H1 (cell line): ENCODE results near the gene MRPL4.

ENCODE experiments used
- CBX5 ChIP-seq: fragments of 300-800, 300-1000 bp; sonication (generic); IDR thresholded peaks from 2 replicates; pipeline ENCODE4 v1.7.1; 2016; ENCODE audit warnings: antibody characterized with exemption, low read length, low read depth
- CEBPB ChIP-seq: IDR thresholded peaks from 2 replicates; pipeline ENCODE4 v1.6.1; 2012; ENCODE audit warnings: low read depth, low read length
- CTCF ChIP-seq, 3 experiments: IDR thresholded peaks; 1 replicate in 2 of 3; 2 replicates in 1 of 3; pipeline versions ENCODE4 v1.5.1 to v1.6.1; 2011; ENCODE audit warnings: low read length in 3 of 3, mild to moderate bottlenecking in 3 of 3, inconsistent platforms in 2 of 3, low read depth in 1 of 3, moderate library complexity in 1 of 3; ENCODE audit not compliant: insufficient read depth in 1 of 3; ENCODE audit errors: control extremely low read depth in 1 of 3
- GABPA ChIP-seq: IDR thresholded peaks from 2 replicates; pipeline ENCODE4 v1.6.1; 2011; ENCODE audit warnings: mild to moderate bottlenecking, low read length, moderate library complexity, borderline replicate concordance; ENCODE audit not compliant: insufficient read depth
- JUN ChIP-seq: IDR thresholded peaks from 2 replicates; pipeline ENCODE4 v1.6.1; 2011; ENCODE audit warnings: low read depth, mild to moderate bottlenecking, improper control_type of control experiment, low read length
- MAFK ChIP-seq: IDR thresholded peaks from 2 replicates; pipeline ENCODE4 v1.6.1; 2012; ENCODE audit warnings: low read depth, mild to moderate bottlenecking, improper control_type of control experiment, low read length
- POLR2A ChIP-seq, 2 experiments: IDR thresholded peaks; 1 replicate in 1 of 2; 2 replicates in 1 of 2; pipeline ENCODE4 v1.6.1; 2011; ENCODE audit warnings: low read depth in 2 of 2, low read length in 2 of 2, mild to moderate bottlenecking in 2 of 2; ENCODE audit errors: control extremely low read depth in 1 of 2
- RAD21 ChIP-seq, 2 experiments: IDR thresholded peaks in 1 of 2; conservative IDR thresholded peaks in 1 of 2; 2 replicates each; pipeline ENCODE4 v1.6.1; 2011; ENCODE audit warnings: low read depth in 2 of 2, low read length in 2 of 2, improper control_type of control experiment in 1 of 2, inconsistent platforms in 1 of 2, mild to moderate bottlenecking in 1 of 2, moderate library complexity in 1 of 2
- RBBP5 ChIP-seq: IDR thresholded peaks from 2 replicates; pipeline ENCODE4 v1.7.1; 2012; ENCODE audit warnings: low read depth, mild to moderate bottlenecking, inconsistent platforms, low read length, moderate library complexity, borderline replicate concordance
- SIN3A ChIP-seq, 2 experiments: IDR thresholded peaks in 1 of 2; conservative IDR thresholded peaks in 1 of 2; 2 replicates each; pipeline ENCODE4 v1.6.1; 2011 to 2012; ENCODE audit warnings: low read length in 2 of 2, improper control_type of control experiment in 1 of 2, low read depth in 1 of 2, mild to moderate bottlenecking in 1 of 2
- YY1 ChIP-seq: IDR thresholded peaks from 2 replicates; pipeline ENCODE4 v1.6.1; 2011; ENCODE audit warnings: low read depth, mild to moderate bottlenecking, low read length

GRCh38 chr19:10227026-10227971 is 24.7 kb upstream of the MRPL4 start:
- no peak for TF ChIP-seq YY1
- no peak; a peak in 1 of 4 replicates for TF ChIP-seq RAD21 (IDR thresholded peaks at IDR 0.05 in 1 of 2, conservative IDR thresholded peaks at IDR 0.05 in 1 of 2; ENCODE audit: low read depth in 2 of 2, low read length in 2 of 2)
- TF ChIP-seq CTCF (IDR thresholded peaks at IDR 0.05; ENCODE audit: control extremely low read depth in 1 of 3, insufficient read depth in 1 of 3, low read depth in 1 of 3, low read length in 3 of 3): peak in 2 of 3 experiments; percentile 18 to 26; a peak in 2 of 4 replicates
- TF ChIP-seq POLR2A (IDR thresholded peaks at IDR 0.05; ENCODE audit: control extremely low read depth in 1 of 2, low read depth in 2 of 2, low read length in 2 of 2): no peak
- no peak for TF ChIP-seq MAFK
- TF ChIP-seq RBBP5: no peak
- TF ChIP-seq JUN: no peak
- TF ChIP-seq CEBPB: no peak
- TF ChIP-seq CBX5: no peak
- no peak for TF ChIP-seq SIN3A (conservative IDR thresholded peaks at IDR 0.05 in 1 of 2, IDR thresholded peaks at IDR 0.05 in 1 of 2; ENCODE audit: low read depth in 1 of 2, low read length in 2 of 2)
- no peak for TF ChIP-seq GABPA
